SHP77 treated with DMSO at 0.1 percent for 48 hours (cell line): ENCODE results near the gene PWWP2B.

Experiments
- DNase-seq: peaks from one replicate; lab custom pipeline; 2025; lab: John Stamatoyannopoulos, UW

PWWP2B gene

GRCh38 chr10:132459301-132460003 lies 62.5 kb downstream of the PWWP2B start:
- no peak for DNase-seq

DNA sequence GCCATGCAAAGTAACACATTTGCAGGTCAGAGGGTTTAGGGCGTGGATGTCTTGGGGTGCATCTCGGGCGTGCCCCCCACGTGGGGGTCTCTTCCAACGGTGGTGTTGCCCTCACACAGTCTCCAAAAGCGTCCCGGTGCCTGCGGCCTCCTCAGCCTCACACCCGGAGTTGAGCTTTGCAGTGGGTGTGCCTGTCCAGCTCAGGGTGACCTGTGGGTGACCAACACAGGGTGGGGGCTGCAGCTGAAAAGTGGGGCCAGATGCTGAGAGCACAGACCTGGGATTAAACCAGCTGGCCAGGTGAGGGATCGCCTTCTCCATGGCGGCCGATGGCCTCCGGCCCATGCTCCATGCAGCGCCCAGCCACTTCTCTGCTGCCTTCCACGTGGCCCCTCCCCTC lies 63.1 kb downstream of the PWWP2B start:
- DNase-seq, result no peak

GRCh38 chr10:132460691-132461090 lies 63.7 kb downstream of the PWWP2B start:
- no peak for DNase-seq

DNA sequence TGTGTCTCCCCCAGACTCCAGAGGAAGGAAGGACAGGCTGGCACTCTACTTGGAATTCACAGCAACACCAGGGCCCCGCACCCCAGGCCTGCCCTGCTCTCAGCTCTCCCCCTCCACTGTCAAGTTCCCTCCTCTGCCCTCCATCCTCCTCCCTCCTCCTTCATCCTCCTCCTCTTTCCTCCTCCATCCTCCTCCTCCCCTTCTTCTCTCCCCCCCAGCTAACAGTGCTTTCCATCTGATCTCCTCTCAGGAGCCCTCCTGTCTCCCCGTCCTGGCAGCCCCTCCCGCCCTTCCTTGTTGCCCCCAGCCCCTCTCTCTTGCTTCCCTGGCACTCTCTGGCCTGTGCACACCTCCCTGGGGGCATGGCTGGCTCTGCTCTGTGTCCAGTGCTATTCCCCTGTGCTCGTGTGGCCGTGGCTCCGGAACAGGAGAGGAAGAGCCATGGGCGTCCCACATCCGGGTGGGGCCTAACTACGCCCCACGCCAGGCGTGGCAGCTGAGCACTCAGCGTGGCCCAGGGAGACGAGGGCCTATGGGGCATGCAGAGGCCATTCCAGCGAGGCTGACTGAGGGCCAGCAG lies 64.2 kb downstream of the PWWP2B start:
- no peak for DNase-seq

GRCh38 chr10:132461683-132462231 lies 64.8 kb downstream of the PWWP2B start:
- DNase-seq, result no peak

DNA sequence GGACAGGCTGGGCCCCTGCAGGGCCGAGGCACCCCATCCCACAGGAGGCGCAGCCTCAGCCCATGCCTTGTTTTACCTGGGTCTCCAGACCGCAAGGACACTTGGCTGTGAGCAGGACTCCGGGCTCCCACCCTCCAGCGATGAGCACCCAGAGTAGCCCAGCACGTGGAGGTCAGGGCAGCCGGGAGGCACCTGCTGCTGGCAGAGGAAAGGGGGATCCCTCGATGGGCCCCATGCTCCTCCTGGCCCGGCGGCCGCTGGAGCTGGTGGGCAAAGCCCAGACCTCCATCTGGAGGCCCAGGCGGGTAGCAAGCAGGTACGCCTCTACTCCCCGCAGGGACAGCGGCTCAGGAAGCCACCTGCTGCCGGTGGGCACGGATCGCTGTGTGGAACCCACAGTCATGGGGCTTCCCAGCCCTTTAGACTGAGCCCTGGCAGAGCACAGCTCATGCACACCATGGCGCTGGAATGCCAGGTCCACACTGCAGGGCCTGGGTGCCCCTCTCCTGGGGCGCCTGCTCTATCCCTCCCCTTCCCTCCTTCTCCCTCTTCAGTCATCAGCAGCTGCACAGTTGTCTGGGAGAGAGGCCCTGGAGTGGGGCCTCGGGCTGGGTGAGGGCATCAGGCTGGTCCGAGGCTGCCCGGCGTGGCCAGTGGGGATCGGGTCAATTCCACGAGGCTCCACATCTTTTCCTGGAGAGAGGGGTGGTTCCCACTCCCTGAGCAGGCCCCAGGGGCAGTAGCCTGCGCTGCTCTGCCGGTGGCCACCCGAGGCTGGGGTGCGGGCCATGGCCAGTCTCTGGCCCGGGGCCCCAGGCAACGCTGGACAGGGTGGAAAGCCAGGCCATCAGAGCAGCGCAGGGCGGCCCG lies 65.7 kb downstream of the PWWP2B start:
- DNase-seq, result no peak

GRCh38 chr10:132463333-132464255 lies 66.6 kb downstream of the PWWP2B start:
- DNase-seq, result no peak

DNA sequence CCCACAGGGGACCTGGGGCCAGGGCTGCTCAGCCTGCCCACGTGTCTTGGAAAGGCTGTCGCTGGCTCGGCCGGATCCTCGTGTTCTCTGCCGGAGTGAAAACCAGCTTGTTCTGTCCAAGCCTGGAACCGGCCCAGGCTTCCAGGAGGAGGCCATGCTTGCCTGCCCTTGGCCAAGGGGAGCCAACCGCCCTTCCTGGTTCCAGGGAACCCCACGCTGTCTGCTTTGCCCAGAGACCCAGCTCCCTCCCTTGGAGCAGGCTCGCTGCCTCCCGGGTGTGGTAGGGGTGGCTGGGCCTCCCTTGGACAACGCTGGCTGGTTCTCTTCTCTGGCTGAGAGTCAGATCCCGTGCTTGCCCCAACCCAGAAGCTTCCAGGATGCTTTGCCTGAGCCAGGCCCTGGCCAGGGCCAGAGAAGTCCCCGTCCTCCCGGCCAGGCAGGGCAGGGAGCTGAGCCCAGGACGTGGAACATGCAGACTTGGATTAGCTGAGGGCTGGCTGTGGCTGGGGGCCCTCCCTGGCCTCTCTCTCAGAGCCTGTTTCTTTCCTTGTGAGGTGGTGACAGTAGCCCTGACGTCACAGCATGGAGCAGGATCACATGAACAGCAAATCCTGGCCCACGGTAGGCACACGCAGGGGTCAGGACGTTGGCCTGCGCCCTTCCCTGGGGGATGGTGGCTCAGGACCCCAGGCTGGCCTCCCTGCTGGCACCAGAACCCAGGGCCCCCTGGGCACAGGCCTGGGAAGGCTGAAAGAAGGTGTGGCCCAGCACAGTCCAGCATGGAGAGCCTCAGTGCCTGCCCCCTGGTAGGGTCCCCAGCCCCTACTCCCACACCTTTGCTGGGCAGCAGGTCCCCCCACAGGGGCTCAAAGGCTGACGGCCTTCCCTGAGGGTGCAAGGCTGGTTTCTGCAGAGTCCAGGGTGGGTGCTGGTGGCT lies 67.5 kb downstream of the PWWP2B start:
- no peak for DNase-seq

DNA sequence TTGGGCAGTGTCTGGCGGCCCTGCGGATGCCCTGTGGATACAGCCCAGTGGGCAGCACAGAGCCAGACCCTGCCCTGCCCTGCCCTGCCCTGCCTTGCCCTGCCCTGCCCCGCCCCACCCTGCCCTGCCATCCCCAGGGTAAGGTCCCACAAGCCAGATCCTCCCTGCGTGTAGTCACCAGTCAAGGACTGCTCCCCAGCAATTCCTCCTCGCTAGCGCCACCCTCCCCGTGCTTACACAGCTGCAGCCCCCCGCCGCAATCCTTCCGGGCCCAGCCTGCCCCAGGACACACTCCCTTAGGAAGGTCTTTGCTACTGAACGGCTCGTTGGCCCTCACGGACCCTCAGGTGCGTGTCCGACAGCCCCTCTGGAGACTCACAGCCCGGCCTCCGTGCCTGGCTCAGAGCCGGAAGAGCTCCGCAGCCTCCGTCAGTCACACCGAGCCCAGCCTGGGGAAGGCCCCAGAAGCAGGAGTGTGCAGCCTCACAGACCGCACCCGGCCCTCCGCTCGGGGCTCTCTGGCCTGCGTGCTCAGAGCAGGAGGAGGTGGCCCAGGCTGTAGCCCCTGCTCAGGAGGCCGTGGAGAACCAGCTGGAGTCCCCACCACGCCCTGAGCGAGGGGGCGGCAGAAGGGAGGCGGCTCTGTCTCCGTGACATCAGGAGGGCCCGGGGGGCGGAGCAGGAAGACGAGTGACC lies 68.3 kb downstream of the PWWP2B start:
- DNase-seq, result no peak

DNA sequence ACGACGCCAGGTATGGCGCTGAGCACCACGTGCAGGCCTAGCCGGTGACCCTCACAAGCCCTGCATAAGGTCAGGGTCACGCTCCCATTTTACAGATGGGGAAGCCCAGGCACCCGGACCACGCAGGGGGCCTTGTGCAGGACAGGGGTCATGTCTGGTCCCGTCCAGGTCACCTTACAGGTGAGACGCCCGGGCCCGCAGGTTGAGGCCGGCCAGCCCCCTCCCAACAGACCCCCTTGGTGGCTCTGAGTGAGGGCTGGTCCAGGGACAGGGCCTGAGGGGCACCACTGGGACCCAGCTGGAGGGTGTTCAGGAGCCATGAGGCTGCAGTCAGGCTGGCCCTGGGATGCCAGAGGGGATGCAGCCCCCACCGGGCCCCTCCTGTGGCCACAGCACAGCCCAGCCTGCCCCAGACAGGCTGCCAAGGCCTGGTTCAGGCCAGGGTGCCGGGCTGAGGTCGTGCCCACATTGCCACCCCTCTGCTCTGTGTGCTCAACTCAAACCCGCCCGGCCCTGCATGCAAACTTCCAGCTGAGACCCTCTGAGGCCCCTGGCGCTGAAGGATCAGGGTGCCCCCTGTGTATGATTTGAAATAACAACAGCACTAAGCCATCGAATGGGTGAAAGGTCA lies 69.0 kb downstream of the PWWP2B start:
- DNase-seq, result no peak

DNA sequence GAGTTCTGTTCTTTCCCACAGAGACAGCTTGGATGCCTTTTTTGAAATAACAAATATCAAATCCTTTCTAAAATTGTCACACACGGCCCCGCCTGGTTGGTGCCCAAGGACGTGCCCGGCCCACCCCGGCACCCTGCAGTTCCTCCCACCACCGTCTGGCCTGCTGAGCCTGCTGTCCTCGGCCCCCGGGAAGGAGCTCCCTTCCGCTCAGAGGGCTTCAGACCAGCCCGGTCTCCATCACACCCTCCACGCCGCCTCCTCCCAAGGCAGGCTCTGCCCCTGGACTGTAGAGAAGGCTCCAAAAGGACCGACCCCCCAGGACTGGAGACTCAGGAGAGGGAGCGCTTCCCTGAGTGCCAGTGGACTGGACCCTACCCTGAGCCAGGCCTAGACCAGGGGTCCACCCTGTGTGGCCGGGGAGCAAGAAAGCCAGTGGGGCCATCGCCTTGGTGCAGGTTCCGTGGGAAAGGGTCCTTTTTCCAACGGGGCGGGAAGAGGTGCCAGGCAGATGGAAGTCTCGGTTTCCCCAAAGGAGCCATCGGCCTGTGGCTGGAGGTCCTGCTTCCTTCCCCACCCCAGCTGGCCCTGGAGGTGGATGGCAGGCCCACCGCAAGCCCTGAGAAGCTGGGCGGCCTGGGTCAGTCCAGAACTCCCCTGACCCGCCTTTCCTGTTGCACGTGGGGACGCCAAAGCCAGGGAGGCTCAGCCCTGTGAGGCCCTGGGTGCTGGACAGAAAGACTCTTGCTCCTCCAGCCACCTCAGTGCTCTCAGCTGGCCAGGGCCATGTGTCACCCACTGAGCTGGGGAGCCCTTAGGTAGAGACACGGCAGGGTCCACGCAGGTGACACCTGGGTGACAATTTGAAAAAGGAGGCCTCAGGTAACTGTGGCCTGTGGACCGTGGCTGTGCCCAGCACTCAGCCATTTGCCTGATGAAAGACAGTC lies 69.8 kb downstream of the PWWP2B start:
- DNase-seq, result no peak
